ENCODE data around the gene DESI1.
"Not testable (repeated sequence)": the region's sequence is repeated elsewhere in the genome, so short reads cannot be mapped to it uniquely, and the experiment has no call there.

Gene DESI1

GRCh38 chr22:41585898-41586297 is 34.9 kb downstream of the DESI1 start:
- no peak for DNase-seq (ENCODE audit: low read depth in 2 of 2)

- DNase-seq (ENCODE audit: low read depth in 2 of 2), result no peak
These were observed 36.0 kb downstream of the DESI1 start for GRCh38 chr22:41584881-41585280.

GRCh38 chr22:41582694-41583093 is 38.1 kb downstream of the DESI1 start:
- no peak for DNase-seq (ENCODE audit: low read depth in 2 of 2)

- DNase-seq (ENCODE audit: low read depth in 2 of 2), result no peak
These were observed 40.9 kb downstream of the DESI1 start for GRCh38 chr22:41579997-41580355.

GRCh38 chr22:41579297-41579996 is 41.4 kb downstream of the DESI1 start:
- DNase-seq (ENCODE audit: low read depth in 2 of 2), result no peak

GRCh38 chr22:41578818-41579217 is 42.0 kb downstream of the DESI1 start:
- DNase-seq (ENCODE audit: low read depth in 2 of 2), result no peak

- no peak for DNase-seq (ENCODE audit: low read depth in 2 of 2)
These were observed 42.7 kb downstream of the DESI1 start for GRCh38 chr22:41578114-41578513.

- DNase-seq (ENCODE audit: low read depth in 2 of 2), result no peak
These were observed 44.0 kb downstream of the DESI1 start for GRCh38 chr22:41576877-41577276.

GRCh38 chr22:41575533-41575932 is 45.3 kb downstream of the DESI1 start:
- no peak for DNase-seq (ENCODE audit: low read depth in 2 of 2)

GRCh38 chr22:41574847-41575381 is 45.9 kb downstream of the DESI1 start:
- DNase-seq (ENCODE audit: low read depth in 2 of 2), result no peak

GRCh38 chr22:41573677-41574076 is 47.2 kb downstream of the DESI1 start:
- DNase-seq (ENCODE audit: low read depth in 2 of 2), result no peak

GRCh38 chr22:41572305-41572704 is 48.5 kb downstream of the DESI1 start:
- DNase-seq (ENCODE audit: low read depth in 2 of 2), result not testable (repeated sequence)

GRCh38 chr22:41571786-41572185 is 49.1 kb downstream of the DESI1 start:
- no peak for DNase-seq (ENCODE audit: low read depth in 2 of 2)

- no peak for DNase-seq (ENCODE audit: low read depth in 2 of 2)
These were observed 50.6 kb downstream of the DESI1 start for GRCh38 chr22:41570221-41570620.

GRCh38 chr22:41568811-41569210 is 52.0 kb downstream of the DESI1 start:
- DNase-seq (ENCODE audit: low read depth in 2 of 2), result no peak

- no peak for DNase-seq (ENCODE audit: low read depth in 2 of 2)
These were observed 53.4 kb downstream of the DESI1 start for GRCh38 chr22:41567512-41567768.

GRCh38 chr22:41565403-41566054 is 55.3 kb downstream of the DESI1 start:
- DNase-seq (ENCODE audit: low read depth in 2 of 2), result no peak

- DNase-seq (ENCODE audit: low read depth in 2 of 2), result no peak
These were observed 56.3 kb downstream of the DESI1 start for GRCh38 chr22:41564563-41564962.

GRCh38 chr22:41563051-41563711 is 57.7 kb downstream of the DESI1 start:
- DNase-seq (ENCODE audit: low read depth in 2 of 2), result no peak

- DNase-seq (ENCODE audit: low read depth in 2 of 2), result no peak
These were observed 58.4 kb downstream of the DESI1 start for GRCh38 chr22:41562461-41562860.

GRCh38 chr22:41561788-41562187 is 59.1 kb downstream of the DESI1 start:
- no peak for DNase-seq (ENCODE audit: low read depth in 2 of 2)

GRCh38 chr22:41561335-41561734 is 59.5 kb downstream of the DESI1 start:
- no peak for DNase-seq (ENCODE audit: low read depth in 2 of 2)

- DNase-seq (ENCODE audit: low read depth in 2 of 2), result no peak
These were observed 60.8 kb downstream of the DESI1 start for GRCh38 chr22:41560095-41560471.

Data from stimulated activated CD4-positive, alpha-beta T cell treated with anti-CD3 and anti-CD28 coated beads, Interleukin-1b, Interleukin-23, amount 100 ng/mL, for 1 hour (primary cell).